Adipocyte (in vitro differentiated cells): ENCODE data around the gene ETFA.

ENCODE experiments used
- DNase-seq: peaks from one replicate; pipeline ENCODE4 v3.0.0-alpha.2; 2015; ENCODE audit warnings: low read depth
- H3K27me3 ChIP-seq: replicated peaks from 2 replicates; pipeline ENCODE4 v1.7.0; 2013; ENCODE audit warnings: mild to moderate bottlenecking, low read length, moderate library complexity; ENCODE audit not compliant: control insufficient read depth, insufficient read depth
- H3K36me3 ChIP-seq: 2 replicates; pipeline ENCODE4 v1.7.0; 2013; ENCODE audit warnings: low read length, mild to moderate bottlenecking, moderate library complexity; ENCODE audit not compliant: control insufficient read depth, insufficient read depth, severe bottlenecking
- H3K4me1 ChIP-seq: 2 replicates; pipeline ENCODE4 v1.7.0; 2013; ENCODE audit warnings: mild to moderate bottlenecking, low read length, moderate library complexity; ENCODE audit not compliant: control insufficient read depth, insufficient read depth
- H3K4me3 ChIP-seq: 2 replicates; pipeline ENCODE4 v1.7.0; 2013; ENCODE audit warnings: mild to moderate bottlenecking, low read length, moderate library complexity
- H3K9ac ChIP-seq: 2 replicates; pipeline ENCODE4 v1.7.0; 2013; ENCODE audit warnings: mild to moderate bottlenecking, low read length, moderate library complexity
- H3K9me3 ChIP-seq: 2 replicates; pipeline ENCODE4 v1.7.0; 2013; ENCODE audit warnings: mild to moderate bottlenecking, low read length, moderate library complexity; ENCODE audit not compliant: control insufficient read depth

The ETFA gene

GRCh38 chr15:76311100-76311953, at the start of gene ETFA:
Gene ETFA, minus strand, starts transcription at chr15:76311469. Its CDS starts 81 bp downstream, at chr15:76311388.
- Histone ChIP-seq H3K9me3 (no peaks in the 10 kb centered on the region), H3K36me3 (no peaks in the 10 kb centered on the region), H3K4me3 (peak within 1 kb of the TSS; percentile 97), H3K4me1 (peaks cover 38% of the 10 kb centered on the region), H3K9ac (peak within 1 kb of the TSS; percentile 99), H3K27me3 (no peaks in the 10 kb centered on the region)
- DNase-seq: peak; percentile 99

- H3K27me3 ChIP-seq: no peaks in the 10 kb centered on the region
Observed at GRCh38 chr15:76360416-76360815, 49.1 kb upstream of the ETFA start.

GRCh38 chr15:76359152-76359551, 47.9 kb upstream of the ETFA start:
- Histone ChIP-seq H3K9ac (no peak overlapping the region), H3K27me3 (no peaks in the 10 kb centered on the region), H3K9me3 (no peaks in the 10 kb centered on the region), H3K36me3 (no peaks in the 10 kb centered on the region), H3K4me3 (no peak overlapping the region), H3K4me1 (no peaks in the 10 kb centered on the region)
- no peak for DNase-seq

More at GRCh38 chr15:76360416-76360815, 49.1 kb upstream of the ETFA start:
- no peak overlapping the region for H3K9ac ChIP-seq
- H3K4me3 ChIP-seq: no peak overlapping the region
- H3K36me3 ChIP-seq: no peaks in the 10 kb centered on the region
- H3K9me3 ChIP-seq: no peaks in the 10 kb centered on the region
- H3K4me1 ChIP-seq: no peaks in the 10 kb centered on the region
- DNase-seq: no peak

- no peak overlapping the region for H3K9ac ChIP-seq
- H3K27me3 ChIP-seq: no peaks in the 10 kb centered on the region
- H3K4me3 ChIP-seq: no peak overlapping the region
- no peaks in the 10 kb centered on the region for H3K36me3 ChIP-seq
- DNase-seq: no peak
- no peaks in the 10 kb centered on the region for H3K4me1 ChIP-seq
- no peaks in the 10 kb centered on the region for H3K9me3 ChIP-seq
Observed at GRCh38 chr15:76358453-76358852, 47.2 kb upstream of the ETFA start.

- Histone ChIP-seq H3K9ac (no peak overlapping the region), H3K9me3 (no peaks in the 10 kb centered on the region), H3K27me3 (no peaks in the 10 kb centered on the region), H3K36me3 (no peaks in the 10 kb centered on the region), H3K4me3 (no peak overlapping the region), H3K4me1 (no peaks in the 10 kb centered on the region)
- DNase-seq: no peak
Observed at GRCh38 chr15:76354823-76355440, 43.7 kb upstream of the ETFA start.

- H3K9ac ChIP-seq: no peak overlapping the region
- no peak overlapping the region for H3K4me3 ChIP-seq
- H3K27me3 ChIP-seq: no peaks in the 10 kb centered on the region
- no peaks in the 10 kb centered on the region for H3K4me1 ChIP-seq
- H3K9me3 ChIP-seq: no peaks in the 10 kb centered on the region
- DNase-seq: no peak
- H3K36me3 ChIP-seq: no peaks in the 10 kb centered on the region
Observed at GRCh38 chr15:76353903-76354302, 42.6 kb upstream of the ETFA start.

GRCh38 chr15:76353023-76353577, 41.8 kb upstream of the ETFA start:
- no peaks in the 10 kb centered on the region for H3K9me3 ChIP-seq
- H3K4me1 ChIP-seq: no peaks in the 10 kb centered on the region
- H3K4me3 ChIP-seq: no peak overlapping the region
- H3K27me3 ChIP-seq: no peaks in the 10 kb centered on the region
- H3K36me3 ChIP-seq: no peaks in the 10 kb centered on the region
- H3K9ac ChIP-seq: no peak overlapping the region
- no peak for DNase-seq

GRCh38 chr15:76349301-76350070, 38.2 kb upstream of the ETFA start:
- Histone ChIP-seq H3K4me3 (no peak overlapping the region), H3K9ac (no peak overlapping the region), H3K4me1 (peaks cover 12% of the 10 kb centered on the region), H3K36me3 (no peaks in the 10 kb centered on the region), H3K9me3 (no peaks in the 10 kb centered on the region), H3K27me3 (peaks cover 28% of the 10 kb centered on the region)
- DNase-seq: peak; percentile 21

- Histone ChIP-seq H3K9me3 (no peaks in the 10 kb centered on the region), H3K27me3 (peaks cover 40% of the 10 kb centered on the region), H3K4me1 (peaks cover 12% of the 10 kb centered on the region), H3K4me3 (no peak overlapping the region), H3K9ac (no peak overlapping the region), H3K36me3 (no peaks in the 10 kb centered on the region)
- no peak for DNase-seq
Observed at GRCh38 chr15:76347482-76348055, 36.3 kb upstream of the ETFA start.

GRCh38 chr15:76346669-76347481, 35.6 kb upstream of the ETFA start:
- Histone ChIP-seq H3K4me3 (peak overlapping the region; percentile 69), H3K9ac (no peak overlapping the region), H3K4me1 (peaks cover 12% of the 10 kb centered on the region), H3K9me3 (no peaks in the 10 kb centered on the region), H3K36me3 (no peaks in the 10 kb centered on the region), H3K27me3 (peaks cover 46% of the 10 kb centered on the region)
- DNase-seq: peak; percentile 29
